GM18517 (cell line): ENCODE results near the gene EPN1.

Experiments used
- ATAC-seq: cut with Tn5 transposase; IDR thresholded peaks from one replicate; pipeline ENCODE4 v1.9.1; 2021; ENCODE audit warnings: mild to moderate bottlenecking, moderate library complexity; ENCODE audit not compliant: unreplicated experiment

EPN1 gene

DNA sequence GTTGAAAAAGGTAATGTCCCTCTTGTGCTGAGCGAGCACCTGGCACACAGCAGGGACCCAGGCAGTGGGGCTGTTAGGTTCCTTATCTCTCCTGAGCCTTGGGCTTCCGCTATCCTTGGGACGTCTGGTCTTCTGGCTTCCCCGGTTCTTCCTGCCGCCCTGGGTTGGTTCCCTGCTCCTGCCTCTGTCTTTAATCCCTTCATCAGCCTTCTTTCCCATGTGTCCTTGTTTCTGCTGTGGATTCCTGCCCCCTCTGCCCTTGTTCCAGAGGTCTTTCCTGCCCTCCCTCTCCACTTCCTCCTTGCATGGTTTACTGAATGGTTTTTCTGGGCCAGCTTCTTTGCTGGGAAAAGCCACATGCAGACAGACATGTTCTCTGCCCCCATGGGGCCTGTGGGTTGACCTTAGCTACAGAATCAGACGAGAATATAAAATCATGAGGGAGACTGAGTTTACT, 2.6 kb downstream of the EPN1 start:
- ATAC-seq, result no peak

DNA sequence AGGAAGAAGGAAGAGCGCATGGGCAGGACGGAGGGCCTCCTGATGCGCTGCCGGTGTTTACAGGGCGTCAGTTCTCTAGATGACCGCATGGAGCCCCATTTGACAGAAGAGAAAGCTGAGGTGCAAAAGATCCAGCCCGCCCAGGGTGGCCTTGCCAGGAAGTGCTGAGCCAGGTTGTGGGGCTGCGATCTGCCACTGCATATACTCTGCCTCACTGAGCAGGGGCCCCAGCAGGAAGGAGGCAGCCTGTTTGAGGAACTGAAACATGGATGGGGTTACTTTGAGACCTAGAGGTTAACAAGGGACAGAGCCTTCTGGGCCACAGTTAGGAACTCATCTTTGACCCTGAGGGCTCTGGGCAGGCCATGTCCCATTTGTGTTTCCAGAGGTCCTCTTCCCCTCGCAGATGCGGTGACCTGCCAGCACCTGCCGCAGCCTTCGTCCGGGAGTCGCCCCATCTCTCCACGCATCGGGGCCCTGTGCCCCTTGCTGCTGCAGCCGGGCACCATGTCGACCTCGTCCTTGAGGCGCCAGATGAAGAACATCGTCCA, 3.2 kb downstream of the EPN1 start:
- peak; percentile 68 for ATAC-seq

DNA sequence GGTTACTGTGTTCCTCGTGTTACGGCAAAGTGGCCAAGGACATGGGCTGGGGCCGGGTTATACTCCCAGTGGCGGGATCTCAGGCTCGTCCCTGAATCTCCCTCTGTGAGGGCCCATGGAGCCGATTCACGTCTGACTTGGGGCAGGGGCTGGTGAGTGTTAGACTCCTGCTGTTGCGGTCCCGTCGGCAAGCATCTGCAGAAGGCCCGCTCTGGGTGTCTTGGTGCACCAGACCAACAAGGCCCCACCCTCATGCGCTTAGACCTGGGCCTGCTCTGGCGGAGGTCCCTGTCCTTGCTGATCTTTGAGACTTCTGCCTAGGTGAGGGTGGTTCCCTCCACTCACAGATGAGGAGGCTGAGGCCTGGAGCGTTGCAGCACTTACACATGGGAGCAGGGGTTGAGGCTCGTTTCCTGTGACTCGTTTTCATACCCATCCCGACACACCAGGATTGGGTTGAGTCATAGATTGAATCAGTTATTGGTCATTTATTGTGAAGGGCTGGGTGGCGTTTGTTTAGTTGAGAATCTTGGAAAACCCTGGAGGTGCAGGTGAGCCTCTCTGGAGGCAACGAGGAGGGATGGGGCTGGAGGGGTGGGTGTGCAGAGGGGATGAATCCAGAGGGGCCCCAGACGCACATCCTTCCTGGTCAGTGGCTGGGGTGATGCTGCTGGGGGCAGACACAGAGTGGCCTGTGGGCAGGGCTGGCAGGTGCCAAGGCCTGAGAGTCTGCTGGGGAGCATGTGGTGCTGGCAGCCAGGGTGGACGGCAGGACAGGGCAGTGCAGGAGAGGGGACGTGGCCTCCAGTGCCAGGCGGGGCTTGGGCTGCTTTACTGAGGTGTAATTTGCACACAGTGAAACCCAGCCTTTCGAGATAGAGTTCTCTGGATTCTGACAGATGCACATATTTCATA, 4.6 kb downstream of the EPN1 start:
- no peak for ATAC-seq

DNA sequence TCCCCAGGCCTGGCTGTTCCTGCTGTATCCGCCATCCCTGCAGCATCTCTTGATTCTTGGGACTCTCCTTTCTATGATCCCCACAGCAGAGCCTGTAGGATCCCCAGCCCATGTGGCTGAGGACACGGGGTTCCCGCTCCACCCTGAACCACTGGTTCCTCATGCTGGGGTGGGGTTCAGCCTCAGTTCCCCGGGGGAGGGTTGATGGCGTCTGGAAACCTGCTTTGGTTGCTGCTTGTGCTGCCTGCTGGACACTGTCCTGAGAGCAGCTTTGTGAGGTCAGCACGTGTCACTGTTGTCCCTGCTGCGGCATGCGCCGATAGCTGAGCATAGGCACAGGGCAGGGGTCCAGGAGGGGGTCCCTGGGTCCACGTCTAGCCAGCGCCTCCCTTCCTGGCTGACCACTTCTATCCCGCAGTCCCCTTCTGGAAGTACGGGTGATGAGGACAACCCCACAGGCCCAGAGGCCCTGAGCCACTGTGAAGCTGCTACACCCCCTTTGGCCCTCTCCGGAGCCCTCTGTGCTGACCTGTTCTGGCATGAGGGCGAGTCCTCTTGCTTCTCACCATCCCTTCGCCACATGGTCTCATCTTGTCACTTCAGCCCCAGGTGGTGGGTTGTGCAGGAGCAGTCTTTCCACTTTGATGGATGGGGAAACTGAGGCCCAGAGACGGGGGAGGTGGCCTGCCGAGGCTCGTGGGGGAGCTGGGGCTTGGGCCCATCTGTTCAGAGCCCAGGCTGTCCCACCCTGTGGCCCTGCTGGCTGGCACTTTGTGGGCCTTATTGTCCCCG, 5.5 kb downstream of the EPN1 start:
- ATAC-seq, result no peak

DNA sequence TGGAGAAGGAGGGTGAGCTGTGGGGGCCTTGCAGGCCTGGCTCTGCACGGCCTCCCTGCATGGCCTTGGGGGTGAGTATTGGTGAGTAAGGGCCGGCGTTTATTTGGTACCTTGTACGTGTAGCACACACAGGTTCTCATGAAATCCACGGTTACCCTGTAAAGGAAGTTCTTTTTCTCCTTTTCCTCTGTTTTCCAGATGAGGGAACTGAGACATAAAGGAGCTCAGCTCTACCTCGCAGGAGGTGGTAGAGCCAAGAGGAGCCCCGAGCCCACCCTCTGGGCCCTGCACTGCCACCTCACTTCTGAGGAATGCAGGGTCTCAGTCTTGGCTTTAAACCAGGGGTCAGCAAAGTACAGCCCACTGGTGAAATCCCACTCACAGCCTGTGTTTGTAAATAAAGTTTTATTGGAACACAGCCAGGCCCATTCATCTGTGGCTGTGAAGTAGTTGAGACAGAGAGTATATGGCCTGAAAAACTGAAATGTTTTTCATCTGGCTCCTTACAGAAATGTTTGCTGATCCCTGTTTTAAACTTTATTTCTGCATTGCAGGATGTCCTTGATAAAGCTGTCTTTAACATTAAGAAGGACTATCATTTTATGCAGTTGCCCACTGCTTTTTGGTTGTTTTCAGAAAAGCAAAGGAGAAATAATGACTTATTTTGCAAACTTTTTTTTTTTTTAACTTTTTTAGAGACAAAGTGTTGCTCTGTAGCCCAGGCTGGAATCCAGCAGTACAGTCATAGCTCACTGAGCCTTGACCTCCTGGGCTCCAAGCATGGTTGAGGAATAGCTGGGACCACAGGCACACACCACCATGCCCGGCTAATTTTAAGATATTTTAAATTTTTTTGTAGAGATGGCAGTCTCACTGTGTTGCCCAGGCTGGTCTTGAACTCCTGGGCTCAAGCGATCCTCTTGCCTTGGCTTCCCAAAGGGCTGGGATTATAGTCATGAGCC, 6.4 kb downstream of the EPN1 start:
- no peak for ATAC-seq

DNA sequence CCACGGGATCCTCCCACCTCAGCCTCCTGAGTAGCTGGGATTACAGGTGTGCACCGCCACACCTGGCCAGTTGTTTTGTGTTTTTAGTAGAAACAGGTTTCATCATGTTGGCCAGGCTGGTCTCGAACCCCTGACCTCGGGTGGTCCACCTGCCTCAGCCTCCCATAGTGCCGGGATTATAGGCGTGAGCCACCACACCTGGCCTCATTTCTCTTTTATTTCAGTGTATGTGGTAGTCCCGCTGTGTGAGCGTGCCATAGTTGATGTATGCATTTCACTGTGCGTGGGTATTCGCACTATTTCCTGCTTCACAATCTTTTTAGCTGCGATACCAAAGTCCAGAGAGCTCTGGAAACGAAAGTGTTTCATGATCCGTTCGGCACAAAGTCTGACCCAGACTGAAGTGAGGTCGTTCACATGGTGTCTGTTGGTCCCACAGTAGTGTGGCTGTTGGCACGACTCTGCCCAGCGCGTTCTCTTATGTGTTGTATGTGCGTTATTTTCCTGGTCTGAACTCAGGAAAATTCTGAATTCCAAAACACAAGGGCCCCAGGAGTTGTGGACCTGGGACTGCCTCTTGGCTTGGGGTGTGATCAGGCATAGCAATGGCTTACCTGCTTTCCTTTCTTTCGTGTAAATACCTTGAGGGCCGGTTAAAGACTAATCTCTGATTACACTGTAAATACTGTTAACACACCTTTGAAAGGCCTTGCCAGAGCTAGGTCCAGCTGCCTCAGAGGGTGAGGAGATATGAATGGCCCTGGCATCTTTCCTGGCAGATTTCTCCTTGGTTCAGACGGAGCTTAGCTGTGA, 8.6 kb downstream of the EPN1 start:
- ATAC-seq, result no peak

DNA sequence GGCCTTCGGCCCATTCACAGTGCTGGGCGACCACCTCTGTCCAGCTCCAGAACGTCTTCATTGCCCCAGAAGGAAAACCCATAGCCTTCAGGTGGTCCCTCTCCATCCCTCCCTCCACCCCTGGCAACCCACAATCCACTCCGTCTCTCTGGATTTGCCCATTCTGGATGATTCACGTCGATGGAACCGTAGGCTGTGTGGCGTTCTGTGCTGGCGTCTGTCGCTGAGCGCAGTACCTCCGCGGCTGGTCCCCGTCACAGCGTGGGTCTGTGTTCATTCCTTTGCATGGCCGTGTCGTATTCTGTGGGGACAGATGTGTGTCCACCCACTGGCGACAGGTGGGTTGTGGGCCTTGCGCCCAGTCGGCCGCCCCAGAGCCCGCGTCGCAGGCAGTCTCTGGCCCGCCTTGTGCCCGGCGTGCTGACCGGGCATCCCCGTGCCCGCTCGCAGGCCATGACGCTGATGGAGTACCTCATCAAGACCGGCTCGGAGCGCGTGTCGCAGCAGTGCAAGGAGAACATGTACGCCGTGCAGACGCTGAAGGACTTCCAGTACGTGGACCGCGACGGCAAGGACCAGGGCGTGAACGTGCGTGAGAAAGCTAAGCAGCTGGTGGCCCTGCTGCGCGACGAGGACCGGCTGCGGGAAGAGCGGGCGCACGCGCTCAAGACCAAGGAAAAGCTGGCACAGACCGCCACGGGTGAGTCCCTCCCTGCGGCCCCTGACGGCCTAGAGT, 10.1 kb downstream of the EPN1 start:
- no peak for ATAC-seq

DNA sequence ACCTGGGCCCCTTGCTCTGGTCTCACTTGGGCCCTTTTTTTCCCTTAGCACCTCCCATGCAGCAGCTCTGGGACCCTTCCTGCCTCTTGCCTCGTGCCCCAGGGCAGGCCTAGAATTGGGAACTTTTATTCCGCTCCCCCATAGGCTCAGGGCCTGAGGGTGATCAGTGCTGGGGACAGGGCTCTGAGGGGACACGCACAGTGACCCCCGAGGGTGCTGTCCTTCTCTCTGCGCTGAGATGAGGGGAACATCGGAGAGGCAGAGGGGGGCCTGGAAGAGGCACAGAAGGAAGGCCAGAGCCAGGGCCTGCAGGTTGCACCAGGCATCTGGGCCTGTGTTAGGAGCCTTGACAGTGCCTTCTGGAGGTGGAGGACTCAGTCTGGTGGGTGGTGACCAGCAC, 10.8 kb downstream of the EPN1 start:
- no peak for ATAC-seq

DNA sequence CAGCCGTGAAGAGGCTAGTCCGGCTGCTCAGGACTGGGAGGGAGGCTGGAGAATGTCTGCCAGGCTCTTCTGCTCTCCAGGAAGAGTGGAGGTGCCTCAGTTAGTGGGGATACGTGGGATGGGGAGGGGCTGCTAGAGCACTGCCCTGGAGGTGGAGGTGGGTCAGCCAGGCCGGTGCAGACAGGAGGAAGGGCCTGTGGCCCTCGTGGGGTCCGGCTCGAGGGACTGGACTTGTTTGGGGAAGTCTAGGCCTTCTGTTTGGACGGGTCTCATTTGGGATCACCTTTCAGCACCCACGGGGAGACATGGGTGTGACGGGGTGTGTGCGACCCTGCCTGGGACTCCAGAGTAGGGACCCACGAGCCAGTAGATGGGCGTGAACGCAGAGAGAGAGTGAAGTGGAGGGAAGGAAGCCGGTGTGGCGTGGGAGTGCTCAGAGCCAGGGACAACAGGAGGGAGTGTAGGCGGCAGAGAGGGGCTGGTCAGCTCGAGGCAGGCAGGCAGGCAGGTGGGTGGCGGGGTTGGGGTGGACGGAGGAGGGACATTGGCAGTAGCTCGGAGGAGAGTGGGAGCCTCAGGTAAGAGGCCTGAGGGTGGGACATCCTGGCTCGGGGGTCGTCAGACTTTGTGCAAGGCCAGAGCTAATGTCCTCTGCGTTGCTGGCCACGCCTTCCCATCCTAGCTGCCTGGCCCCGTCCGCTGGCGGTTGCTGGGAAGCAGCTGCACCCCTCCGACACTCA, 11.5 kb downstream of the EPN1 start:
- no peak for ATAC-seq

DNA sequence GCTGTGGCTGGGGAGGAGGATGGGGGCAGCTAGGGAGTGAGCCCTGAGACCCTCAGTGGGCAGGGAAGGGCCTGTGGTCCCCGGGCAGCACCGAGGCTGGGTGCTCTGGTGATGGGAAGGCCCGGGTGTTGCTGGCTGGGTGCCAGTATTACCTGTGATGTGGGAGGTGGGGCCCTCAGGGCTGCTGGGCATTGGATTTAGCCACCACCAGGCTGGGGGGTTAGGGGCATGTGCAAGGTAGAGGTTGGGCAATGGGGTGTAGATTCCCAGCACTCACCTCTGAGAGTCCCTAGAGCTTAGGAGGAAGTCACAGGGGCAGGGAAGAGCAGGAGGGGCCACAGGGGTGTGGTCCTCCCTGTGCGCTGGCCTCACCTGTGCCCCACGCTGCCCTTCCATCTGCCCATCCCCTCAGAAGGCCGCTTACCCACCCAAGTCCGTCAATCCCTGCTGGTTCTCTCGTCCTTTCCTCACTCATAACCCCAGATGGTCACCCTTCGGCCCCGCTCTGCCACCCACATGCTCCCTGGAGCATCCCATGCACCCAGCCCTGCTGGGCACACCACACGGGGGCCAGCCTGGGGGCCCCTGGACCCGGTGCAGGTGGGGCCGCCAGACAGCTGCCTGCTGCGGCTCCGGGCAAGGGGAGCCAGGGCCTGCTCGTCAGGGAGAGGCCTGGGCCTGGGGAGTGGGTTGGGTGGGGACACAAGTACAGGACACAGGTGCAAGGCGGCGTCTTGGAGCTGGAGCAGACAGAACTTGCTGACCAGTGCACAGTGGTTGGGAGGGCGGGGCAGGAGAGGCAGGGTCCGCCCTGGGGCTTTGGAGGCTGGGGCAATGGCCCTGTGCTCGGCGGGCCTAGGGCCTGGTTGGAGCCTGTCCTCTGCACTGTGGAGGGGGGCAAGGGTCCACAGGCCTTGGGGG, 12.5 kb downstream of the EPN1 start:
- ATAC-seq, result no peak

DNA sequence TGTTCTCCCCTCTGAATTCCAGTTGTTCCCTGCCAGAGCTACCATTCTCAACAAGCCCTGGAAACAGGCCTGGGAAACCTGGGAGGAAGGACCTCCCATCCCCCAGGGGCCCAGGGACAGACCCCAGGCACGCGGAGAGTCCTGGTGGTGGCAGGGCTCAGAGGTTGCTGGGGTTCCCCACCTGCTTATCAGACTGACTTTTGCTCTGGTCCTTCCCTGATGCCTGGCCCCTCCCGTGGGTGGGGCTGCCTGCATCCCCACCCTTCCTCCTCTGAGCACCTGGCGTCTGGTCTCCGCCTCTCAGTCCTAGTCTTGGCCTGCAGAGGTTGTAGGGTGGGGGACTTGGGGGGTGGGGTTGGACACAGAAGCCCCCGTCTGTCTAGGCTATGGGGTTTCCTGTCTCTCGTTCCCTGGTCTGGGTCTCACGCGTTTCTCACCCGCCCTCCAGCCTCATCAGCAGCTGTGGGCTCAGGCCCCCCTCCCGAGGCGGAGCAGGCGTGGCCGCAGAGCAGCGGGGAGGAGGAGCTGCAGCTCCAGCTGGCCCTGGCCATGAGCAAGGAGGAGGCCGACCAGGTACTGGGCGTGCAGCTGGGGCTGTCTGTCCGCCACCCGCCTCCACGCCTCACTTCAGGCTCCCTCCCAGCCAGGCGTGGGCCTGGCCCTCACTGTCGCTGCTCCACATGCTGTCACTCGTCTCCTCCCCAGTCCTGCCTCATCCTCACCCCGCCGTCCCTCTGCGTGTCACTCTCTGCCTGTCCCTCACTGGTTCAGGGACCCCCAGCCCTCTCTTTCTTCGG, 13.6 kb downstream of the EPN1 start:
- no peak for ATAC-seq

DNA sequence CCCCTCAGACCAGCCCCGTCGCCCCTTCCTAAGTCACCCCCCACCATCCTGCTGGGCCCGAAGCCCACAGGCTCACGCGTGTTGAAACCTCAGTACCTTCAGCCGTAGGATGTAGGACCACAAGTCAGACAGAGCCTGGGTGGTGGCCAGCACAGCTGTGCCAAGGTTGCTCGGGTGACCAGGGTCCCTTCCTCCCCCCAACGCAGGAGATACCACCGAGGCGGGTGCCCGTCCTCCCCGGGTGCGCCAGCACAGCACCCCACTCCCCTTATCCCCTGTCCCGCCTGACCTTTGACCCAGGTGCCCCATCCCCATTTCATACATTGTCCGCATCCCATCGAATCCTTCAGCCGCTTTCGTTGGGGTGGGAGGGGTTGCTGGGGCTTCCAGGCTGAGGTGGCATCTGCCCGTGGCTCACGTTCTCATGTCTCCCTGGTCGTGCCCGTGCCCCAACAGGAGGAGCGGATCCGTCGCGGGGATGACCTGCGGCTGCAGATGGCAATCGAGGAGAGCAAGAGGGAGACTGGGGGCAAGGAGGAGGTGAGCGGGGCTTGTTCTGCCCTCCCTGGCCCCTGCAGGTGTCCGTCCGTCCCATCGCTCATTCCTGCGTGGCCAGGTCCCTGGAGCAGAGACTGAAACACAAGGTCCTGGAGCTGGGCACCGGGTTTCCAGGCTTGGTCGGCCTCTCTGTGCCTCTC, 14.5 kb downstream of the EPN1 start:
- no peak for ATAC-seq

DNA sequence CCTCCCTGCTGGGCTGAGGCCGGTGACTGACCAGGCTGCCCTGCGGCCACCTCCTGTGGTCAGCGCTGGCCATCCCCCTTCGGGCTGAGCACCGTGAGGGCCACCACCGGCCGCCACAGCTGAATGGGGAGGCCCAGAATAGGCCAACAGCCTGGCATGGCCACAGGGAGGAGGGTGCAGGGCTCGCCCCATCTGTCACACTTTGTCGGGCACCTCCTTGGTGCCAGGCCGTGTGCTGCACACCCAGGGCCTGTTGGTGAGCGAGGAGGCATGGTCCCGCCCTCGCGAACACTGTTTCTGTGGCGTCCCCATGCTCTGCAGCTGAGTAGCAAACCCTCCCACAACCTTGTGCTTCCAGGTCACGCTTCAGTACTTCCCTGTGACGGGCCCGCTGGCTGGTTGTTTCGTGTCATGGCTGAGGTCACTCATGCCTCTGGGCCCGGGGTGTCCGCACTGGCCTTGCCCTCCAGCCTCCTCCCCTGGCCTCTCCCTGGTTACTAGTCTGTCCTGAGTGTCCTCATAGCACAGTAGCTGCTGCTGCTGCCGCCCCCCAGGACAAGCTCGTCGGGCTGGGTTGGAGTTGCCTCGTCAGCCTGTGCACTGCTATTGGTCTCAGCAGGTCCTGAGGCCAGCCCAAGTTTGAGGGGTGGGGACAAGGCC, 15.2 kb downstream of the EPN1 start:
- ATAC-seq, result no peak

DNA sequence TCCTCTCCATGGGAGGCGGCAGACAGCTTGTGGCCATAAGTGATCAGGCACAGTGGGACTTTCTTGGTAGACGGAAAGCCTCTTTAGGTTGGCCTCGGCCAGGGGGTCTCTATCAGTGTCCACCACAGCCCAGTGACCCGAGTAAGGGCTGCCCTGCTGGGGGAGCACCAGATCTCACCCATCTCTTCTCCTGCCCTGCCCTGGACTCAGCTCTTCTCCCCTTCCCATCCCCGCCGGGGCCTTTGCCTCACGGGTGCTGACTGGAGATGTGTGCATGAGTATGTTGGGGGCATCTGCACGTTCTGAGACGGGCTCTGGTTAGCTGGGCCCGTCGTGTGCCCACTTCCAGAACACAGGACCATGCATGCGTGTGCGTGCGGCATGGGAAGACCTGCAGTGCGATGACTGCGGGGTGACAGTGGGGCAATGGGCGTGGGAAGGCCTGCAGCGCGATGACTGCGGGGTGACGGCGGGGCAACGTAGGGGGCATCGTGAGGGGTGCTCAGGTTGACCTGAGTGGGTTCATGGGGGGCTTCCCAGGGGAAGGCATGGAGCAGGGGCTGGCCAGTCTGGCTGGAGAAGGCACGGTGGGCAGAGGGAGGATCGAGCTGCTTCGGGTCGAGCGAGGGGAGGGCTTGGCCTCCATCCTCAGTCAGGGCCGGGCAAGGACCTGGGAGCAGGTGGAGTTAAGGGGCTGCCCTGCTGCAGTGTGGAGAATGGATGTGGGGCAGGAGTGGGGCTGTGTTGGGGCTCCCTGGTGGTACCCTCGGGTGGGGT, 15.9 kb downstream of the EPN1 start:
- ATAC-seq, result no peak
